Muscle of arm (tissue), 12 donors: ENCODE results near the gene ERC2. TPM values are rescaled to one million over a fixed set of nuclear protein-coding genes. Genes with fewer than 3 reads are reported as not detected.

Source experiments
- DNase-seq: peaks from one replicate; pipeline ENCODE4 v3.0.0-alpha.2; 2013
- polyA plus RNA-seq, 12 donors: library from polyadenylated mRNA; unstranded; fragments of 120-200 nt; gene quantifications; one replicate each; pipeline ENCODE4 v1.2.1, GENCODE V29; 2013; ENCODE audit not compliant: insufficient read length in 12 of 12

Gene ERC2
- polyA plus RNA-seq, 12 donors, result 0.87 to 3.0 (median 1.8) TPM; not detected in 2

DNA sequence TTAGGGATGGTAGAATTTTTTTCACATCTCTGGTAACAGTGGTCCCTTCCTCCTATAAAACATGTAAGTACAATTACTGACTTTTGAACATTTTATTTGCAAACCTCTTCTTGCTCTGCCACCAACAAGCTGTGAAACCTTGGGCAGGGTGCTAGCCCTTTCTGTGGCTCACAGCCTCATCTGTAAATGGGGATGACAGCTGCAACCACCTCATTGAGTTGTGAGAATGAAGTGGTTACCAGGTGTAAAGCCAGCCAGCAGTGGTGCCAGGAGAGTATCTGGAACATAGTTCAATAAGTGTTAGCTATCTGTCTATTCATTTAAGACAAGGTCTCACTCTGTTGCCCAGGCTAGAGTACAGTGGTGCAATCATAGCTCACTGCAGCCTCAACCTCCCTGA, 278.1 kb downstream of the ERC2 start:
- DNase-seq, result no peak

DNA sequence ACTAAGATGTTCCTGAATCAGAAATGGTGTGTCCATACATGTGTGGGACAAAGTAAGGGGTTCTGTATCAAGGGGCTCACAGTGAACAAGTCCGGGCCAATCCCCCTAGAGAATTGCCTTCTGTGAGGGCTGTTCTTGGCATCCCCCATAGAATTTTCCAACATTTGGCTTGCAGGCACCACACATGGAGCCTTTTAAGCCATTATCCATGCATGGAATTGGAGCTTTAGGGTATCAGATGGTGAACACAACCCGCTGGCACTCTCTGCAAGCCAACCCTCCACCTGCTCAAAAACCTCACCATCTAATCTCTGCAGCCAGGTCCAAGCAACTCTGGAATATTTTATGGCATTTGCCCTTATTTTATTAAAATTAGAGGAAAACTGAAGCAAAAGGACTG, 278.7 kb downstream of the ERC2 start:
- DNase-seq, result no peak

DNA sequence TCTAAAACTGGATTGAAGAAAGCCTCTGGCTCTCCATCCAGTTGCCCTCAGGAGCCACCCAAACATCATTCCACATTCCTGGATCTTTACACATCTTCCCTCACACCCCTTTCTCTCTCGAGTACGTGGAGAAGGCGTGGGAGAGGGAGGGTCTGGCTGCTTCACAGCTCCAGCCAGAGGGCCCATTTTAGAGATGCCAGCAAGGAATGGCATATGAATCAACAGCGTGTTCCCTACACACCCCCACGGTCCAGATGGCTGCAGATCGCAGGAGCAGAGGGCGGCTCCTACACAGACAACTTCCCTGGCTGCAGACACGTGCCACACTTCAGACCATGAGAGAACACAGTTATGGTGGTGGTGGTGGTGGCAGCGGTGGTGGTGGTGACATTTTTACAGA, 280.1 kb downstream of the ERC2 start:
- no peak for DNase-seq

DNA sequence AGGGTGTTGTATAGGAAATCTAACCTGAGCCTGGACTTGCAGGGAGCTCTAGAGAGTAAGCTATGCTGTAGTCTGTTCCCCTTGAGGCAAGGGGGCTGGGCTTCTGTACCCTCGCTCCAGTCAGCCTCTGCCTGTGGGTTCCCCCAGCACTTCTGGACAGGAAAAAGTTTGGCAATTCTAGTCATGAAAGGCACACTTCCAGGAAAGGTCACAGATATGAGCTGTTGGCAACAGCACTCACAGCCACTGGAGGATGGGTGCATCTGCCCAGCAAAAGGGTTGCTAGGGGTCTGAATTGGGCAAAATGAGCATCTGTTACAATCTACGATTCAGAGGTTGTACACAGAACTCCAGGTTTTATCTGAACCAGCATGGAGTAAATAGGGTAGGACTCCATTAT, 281.2 kb downstream of the ERC2 start:
- DNase-seq, result no peak

DNA sequence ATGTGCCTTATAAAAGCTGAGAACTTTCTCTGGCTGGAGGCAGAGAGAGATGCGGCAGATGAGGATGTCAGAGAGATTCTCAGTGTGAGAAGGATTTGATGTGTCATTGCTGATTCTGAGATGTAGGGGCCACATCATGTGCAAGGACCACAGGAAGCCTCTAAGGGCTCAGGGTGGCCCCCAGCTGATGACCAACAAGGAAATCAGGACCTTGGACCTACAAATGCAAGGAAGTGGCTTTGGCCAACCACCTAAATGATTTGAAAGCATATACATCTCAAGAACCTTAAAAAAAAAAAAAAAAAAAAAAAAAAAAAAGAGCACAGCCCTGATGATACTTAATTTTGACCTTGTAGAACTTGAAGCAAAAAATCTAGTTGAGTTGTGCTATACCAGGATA, 282.4 kb downstream of the ERC2 start:
- DNase-seq, result no peak

DNA sequence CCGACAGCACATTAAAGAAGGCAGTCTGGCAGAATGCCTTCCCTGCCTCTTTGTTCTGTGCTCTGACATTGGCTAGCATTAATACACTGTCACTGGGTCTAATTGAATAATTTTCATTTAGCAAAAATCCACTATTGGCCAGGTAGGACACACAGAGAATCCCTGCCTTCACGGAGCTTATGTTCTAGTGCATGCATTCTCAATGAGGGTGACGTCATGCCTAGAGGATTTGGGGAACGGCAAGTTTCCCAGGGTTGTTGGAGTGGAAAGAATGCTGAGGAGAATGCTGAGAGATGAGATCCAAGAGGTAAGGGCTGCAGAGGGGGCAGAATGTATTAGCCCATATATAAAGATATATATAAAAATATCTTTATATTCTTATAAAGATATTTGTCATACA, 284.7 kb downstream of the ERC2 start:
- no peak for DNase-seq

DNA sequence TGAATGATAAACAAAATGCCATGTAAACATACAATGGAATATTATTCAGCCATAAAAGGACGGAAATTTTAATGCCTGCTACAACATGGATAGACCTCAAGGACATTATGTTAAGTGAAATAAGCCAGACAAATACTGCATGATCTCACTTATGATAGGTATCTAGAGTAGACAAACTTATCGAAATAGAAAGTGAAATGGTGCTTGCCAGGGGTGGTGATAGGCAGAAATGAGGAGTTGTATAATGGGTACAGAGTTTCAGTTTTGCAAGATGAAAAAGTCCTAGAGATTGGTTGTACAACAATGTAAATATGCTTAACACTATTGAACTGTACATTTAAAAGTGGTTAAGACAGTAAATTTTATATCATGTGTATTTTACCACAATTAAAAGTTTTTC, 287.8 kb downstream of the ERC2 start:
- no peak for DNase-seq

DNA sequence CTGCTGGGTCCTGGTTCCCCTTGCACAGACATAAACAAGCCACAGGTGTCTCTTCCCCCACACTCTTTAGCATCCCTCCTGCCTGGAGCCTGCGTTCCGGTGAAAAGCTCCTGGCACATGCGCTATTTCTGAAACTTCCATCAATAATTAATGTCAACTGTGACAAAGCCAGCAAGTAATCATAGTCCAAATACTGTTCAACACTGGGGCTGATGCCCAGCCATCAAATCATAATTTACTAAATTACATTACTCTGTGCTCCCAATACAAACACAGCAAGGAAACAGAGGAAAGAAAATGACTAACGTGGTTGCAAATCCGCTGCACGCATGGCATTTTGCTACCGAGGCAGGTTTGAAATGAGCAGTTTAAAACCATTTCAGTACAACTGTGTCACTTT, 294.7 kb downstream of the ERC2 start:
- no peak for DNase-seq

DNA sequence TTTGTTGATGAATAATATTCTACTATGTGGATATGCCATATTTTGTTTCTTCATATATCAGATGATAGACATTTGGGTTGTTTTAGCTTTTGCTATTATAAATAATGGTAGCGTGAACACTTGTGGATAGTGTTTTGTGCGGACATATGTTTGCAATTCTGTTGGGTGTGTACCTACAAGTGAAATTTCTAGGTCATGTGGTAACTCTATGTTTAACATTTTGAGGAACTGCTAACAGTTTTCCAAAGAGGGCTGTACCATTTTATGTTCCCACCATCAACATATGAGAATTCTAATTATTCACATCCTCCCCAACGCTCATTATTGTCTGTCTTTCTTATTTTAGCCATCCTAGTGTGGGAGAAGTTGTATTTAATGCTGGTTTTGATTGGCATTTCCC, 303.8 kb downstream of the ERC2 start:
- no peak for DNase-seq

DNA sequence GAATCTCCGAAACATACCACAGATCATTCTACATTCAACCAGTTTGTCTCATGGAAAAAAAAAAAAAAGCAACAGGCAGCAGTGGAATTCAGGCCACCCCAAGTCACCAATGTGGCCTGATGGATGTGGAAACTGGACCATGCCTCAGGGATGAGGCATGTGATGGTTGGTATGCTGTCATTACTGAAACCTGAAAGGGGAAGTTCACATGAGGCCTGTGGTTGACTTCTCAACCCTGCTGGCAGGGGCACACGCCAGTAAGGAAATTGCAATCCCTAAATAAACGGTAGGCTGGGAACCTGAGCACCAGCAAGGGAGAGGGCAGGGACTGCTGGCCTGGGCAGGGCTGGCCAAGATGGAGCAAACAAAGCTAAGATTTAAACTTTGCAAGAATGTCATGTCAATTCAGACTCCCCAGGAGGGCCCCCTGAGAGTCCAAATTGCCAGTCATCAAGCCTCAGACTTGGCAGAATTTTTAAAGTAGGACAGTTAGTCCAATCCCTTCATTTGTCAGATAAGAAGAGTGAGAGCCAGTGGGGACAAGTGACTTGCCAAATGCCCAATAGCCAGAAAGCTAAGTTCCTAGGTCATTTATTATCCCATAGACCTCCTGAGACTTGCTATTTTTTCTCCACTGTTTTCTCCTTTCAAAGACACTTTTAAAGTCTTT, 310.4 kb downstream of the ERC2 start:
- DNase-seq, result no peak

DNA sequence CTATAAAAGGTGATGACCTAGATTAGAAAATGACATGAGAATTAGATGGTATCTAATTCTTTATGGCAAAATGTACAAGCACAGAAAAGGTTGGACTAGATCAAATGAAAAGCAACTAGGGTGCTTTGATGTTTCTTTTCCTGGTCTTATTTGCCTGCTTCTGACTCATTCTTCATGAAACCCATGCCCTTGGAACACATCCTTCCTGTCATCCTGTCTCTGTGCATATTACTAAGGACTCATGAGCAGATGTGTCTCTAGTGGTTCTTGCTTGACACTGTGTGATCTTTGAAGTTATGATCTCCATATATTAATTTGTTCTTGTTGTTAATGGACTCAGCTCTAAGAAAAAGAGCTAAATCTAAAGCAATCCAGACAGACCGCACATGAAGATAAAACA, 314.0 kb downstream of the ERC2 start:
- no peak for DNase-seq

DNA sequence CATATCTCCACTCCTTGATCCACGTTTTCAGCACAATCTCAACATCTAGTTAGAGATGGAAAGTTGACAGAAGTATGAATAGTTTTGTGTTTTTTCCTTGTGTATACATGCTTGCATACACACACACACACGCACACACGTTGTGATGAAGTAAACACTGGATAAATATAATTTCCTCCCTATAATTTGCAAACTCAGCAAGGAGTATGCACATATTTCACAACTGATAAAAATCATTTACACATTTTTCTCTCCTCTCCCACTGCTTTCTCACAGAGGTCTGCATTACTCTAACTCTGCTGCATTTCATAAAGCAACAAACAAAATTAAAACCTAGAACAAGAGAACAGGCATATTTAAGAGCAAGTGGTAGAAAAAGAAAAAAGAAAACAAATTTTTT, 320.9 kb downstream of the ERC2 start:
- DNase-seq, result no peak

DNA sequence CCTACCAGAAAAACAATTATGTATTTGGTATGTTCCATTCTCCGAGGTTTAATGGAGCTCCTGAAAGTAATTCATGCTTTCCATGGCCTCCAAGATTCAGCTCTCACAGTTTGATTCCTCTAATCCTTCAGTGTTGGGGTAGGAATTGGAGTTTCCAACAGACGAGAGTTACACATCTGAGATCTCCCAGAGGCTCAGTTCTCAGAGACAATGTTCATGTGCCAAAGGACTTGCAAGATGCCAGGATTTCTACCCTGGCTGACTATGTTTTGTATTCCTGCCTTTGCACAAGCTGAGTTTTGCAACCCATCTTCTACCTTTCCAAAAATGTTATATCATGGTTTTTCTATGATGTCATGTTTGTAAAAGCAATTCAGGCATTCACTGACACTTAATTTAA, 322.9 kb downstream of the ERC2 start:
- DNase-seq, result no peak

DNA sequence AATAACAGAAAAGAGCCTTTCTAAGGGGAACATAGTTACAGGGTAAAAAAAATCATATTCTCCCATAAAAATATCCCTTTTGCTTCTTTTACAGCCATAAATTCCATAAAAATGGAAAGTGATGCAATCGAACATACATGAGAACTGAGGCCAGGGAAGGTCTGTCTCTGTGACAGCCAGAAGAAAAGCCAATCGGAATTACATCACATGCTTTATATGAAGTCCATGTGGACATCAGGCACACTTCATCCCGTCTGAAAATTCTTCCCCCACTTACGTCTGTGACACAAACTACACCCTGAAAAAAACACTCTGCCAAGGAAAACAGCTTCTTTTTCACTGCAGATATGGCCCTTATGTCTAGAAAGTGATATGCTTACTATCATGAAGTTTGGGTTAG, 323.5 kb downstream of the ERC2 start:
- peak; percentile 80 for DNase-seq

DNA sequence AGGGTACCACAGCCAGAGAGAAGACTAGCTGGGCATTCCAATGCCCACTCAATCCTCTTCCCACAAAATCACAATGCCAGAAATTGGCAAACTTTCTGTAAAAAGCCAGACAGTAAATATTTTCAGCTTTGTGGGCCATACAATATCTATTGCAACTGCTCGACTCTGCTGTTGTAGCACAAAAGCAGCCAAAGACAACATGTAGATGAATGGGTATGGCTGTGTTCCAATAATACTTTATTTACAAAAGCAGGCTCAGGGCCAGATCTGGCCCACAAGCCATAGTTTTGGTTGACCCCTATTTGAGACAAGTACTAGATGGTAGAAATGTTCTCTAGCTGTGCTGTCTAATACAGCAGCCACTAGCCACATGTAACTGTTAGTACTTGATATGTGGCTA, 330.9 kb downstream of the ERC2 start:
- no peak for DNase-seq

DNA sequence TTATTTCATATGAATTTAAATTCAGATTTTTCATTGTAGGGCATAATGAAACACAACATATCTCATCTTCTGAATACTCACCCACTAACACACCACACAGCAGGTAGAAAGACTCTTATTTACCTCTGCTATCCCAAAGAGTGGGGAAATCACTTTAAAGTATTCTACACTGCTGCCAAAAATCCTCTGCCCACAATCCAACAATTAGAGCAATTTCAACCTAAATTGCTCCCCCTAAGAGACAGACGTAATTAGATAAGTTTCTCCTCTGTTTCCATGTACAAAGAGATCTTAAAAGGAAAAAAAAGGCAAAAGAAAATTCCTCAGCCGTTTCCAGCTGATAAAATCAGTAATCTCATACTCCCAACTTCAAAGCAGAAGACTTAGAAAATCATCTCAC, 331.8 kb downstream of the ERC2 start:
- no peak for DNase-seq

DNA sequence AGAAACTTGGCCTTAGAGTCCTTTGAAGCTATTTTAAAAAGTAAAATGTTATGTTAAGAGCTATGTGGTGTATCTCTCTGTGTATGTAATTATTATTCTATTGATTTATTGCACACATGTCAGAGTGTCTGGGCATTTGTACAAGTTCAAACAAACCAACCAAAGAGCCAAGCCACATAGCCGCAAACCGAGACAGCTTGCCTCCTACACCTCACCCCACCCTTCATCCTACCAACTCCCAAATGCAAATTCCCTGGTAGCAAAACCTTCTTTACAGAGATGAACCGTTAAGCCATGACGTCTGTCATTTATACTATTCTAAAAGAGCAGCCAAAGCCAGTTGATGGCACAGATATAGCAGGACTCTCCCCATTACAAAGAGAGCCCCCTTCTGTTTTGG, 332.3 kb downstream of the ERC2 start:
- DNase-seq, result no peak

DNA sequence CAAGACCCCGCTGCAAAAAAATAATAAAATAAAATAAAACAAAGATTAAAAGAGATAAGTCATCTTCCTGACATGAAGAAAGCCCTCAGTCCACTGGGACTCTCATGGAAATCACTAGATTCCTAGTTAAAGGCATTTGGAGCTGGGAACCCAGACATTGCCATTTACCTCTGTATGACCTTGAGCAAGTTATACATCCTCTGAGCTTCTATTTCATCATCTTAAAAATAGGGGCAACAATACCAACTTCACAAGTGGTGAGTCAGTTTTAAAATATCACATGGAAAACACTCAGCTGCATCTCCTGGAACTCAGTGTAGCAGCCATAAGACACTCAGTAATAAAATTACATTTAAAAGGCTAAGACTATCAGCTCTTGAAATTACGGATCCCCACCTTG, 334.8 kb downstream of the ERC2 start:
- no peak for DNase-seq

DNA sequence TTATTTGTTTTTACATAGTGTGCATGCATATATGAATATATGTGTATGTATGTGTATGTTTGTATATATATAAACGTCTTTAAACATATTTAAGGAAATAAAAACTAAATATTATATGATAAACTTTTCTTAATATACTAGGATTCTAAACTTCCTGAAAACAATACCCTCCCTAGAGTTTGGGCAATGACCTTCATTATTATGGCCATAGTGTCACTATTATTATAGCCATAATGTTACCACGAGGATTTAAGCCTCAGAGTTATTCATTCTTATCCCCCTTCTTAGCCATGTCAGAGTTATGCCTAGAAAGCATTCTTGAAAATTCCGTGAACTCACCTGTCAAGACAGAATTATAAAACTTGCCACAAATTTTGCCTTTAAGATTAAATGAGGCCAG, 335.5 kb downstream of the ERC2 start:
- DNase-seq, result no peak

DNA sequence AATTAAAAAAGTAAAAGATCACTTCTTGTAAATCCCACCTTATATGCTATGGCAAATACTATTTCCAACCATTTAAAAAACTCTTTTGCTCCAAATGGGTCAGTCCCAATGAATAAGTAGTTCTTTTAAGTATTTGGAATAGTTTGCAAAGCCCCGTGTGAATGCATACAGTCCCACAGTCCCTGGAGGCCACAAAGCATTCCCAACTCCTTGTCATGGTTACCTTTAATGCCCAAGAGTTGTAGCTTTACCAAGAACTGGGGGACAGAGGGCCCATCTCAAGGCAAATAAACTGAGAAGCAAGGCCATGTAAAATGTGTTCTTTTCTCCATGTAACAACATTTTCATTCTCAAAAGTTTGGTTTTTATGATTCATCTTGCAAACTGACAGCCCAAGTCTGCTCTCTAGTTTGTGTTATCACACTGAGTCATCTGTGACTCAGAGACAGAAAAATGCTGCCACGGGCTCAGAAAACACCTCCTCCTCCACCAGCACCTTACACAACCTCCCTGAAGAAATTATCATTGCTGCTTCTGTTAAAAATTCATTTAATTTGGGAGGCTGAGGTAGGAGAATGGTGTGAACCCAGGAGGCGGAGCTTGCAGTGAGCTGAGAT, 336.2 kb downstream of the ERC2 start:
- no peak for DNase-seq

DNA sequence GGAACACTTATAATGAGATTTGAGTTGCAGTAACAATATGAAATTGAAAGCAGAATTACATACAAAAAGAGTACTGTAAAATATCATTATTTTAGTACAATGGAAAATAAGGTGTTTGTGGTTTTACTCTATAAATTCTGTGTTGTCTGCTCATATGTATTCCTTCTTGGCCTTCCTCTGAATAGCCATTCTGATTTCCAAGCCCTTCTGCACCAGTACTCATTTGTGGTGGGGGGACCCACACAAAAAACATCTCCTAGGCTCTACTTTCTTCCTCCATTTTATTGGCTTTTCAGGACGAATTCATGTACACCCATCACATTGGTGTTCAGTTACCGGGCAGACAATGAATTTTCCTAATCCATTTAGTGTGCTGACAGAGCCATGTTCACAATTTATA, 338.2 kb downstream of the ERC2 start:
- DNase-seq, result no peak

DNA sequence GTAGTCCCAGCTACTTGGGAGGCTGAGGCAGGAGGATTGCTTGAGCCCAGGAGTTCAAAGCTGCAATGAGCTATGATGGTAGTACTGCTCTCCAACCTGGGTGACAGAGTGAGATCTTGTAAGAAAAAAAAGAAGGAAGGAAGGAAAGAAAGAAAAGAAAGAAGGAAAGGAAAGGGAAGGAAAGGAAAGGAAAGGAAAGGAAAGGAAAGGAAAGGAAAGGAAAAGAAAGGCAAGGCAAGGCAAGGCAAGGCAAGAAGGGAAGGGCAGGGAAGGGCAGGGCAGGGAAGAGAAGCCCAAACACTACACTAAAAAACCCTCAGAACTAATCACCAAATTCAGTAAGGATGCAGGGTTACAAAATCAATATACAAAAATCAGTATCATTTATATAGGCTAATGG, 341.6 kb downstream of the ERC2 start:
- DNase-seq, result no peak

DNA sequence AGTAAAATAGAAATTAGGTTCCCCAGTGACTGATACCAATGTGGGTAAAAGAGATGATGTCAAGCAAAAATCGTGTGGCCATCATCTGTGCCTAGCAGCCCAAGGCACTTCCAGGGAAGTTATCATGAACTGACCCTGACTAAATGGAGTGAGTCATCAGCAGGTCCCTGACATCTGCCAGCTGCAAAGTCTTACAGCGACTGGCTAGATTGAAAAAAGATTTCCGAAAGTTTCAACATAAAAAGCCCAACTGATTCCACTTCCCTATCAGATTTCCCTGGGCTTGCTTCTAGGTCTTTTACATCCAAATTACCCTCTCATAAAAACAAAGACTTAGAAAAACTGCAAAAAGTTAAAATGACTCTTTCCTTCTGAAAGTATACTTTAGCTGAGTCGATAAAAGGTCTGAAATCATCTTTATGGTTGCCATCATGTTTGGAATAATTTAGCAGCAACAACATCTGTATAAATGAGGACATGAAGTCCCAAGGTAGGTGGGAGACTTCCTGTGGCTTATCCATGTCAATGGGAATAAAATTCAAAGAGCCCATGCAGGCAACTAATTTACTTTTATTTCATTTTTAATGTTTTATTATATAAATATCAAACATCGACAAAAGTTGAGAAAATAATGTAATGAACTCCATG, 342.8 kb downstream of the ERC2 start:
- no peak for DNase-seq

DNA sequence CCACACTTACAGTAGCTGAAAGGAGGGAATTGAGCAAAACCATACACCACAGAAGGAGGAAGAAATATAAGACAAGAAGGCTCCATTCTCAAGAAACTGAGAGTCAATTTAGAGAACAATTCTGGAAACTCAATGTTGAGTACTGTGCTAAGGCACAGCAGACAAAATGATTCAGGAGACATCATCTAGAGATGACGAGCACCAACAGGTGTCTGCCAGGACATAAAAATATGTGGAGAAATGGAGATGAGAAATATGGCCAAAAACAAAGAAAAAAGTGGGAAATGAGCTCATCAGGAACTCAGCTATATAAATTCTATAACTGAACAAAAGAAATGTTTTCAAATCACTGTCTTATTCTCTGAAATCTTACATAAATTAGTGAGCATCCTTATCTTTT, 343.7 kb downstream of the ERC2 start:
- no peak for DNase-seq
